ENCODE results near the gene CUBN. TPM values are rescaled to one million over a fixed set of nuclear protein-coding genes. Genes with fewer than 3 reads are reported as not detected.

Gene CUBN
- total and polyA plus RNA-seq, 9 of the 15 experiments (the other 6 are each of a cell fraction or from before 2014, with no cell fraction given) = 0.04 to 0.33 (median 0.09) TPM

- no peaks in the 10 kb centered on the region for H3K36me3 ChIP-seq (ENCODE audit: control insufficient read depth, insufficient read depth, low read length)
- 23% methylated on average over 1 of the region's 1 CpG for WGBS (ENCODE audit: insufficient coverage, low coverage, missing lambda C conversion rate)
- in situ Hi-C loops (cut with MboI) (no loop called here), intact Hi-C loops (cut with micrococcal nuclease) (no loop called here)
- H3K27ac ChIP-seq (ENCODE audit: extremely low read depth, low read depth, low read length) = no peak overlapping the region
- no peak overlapping the region for H3K9ac ChIP-seq (ENCODE audit: insufficient read depth in 1 of 2, low read depth in 2 of 2, low read length in 2 of 2)
- no peaks in the 10 kb centered on the region for H3K27me3 ChIP-seq (ENCODE audit: control insufficient read depth in 2 of 2, insufficient read depth in 2 of 2, low read length in 2 of 2)
- no peak overlapping the region for H2AFZ ChIP-seq (ENCODE audit: low read depth, low read length)
- no peak overlapping the region for H3K4me3 ChIP-seq
- TF ChIP-seq, protein P1, sequence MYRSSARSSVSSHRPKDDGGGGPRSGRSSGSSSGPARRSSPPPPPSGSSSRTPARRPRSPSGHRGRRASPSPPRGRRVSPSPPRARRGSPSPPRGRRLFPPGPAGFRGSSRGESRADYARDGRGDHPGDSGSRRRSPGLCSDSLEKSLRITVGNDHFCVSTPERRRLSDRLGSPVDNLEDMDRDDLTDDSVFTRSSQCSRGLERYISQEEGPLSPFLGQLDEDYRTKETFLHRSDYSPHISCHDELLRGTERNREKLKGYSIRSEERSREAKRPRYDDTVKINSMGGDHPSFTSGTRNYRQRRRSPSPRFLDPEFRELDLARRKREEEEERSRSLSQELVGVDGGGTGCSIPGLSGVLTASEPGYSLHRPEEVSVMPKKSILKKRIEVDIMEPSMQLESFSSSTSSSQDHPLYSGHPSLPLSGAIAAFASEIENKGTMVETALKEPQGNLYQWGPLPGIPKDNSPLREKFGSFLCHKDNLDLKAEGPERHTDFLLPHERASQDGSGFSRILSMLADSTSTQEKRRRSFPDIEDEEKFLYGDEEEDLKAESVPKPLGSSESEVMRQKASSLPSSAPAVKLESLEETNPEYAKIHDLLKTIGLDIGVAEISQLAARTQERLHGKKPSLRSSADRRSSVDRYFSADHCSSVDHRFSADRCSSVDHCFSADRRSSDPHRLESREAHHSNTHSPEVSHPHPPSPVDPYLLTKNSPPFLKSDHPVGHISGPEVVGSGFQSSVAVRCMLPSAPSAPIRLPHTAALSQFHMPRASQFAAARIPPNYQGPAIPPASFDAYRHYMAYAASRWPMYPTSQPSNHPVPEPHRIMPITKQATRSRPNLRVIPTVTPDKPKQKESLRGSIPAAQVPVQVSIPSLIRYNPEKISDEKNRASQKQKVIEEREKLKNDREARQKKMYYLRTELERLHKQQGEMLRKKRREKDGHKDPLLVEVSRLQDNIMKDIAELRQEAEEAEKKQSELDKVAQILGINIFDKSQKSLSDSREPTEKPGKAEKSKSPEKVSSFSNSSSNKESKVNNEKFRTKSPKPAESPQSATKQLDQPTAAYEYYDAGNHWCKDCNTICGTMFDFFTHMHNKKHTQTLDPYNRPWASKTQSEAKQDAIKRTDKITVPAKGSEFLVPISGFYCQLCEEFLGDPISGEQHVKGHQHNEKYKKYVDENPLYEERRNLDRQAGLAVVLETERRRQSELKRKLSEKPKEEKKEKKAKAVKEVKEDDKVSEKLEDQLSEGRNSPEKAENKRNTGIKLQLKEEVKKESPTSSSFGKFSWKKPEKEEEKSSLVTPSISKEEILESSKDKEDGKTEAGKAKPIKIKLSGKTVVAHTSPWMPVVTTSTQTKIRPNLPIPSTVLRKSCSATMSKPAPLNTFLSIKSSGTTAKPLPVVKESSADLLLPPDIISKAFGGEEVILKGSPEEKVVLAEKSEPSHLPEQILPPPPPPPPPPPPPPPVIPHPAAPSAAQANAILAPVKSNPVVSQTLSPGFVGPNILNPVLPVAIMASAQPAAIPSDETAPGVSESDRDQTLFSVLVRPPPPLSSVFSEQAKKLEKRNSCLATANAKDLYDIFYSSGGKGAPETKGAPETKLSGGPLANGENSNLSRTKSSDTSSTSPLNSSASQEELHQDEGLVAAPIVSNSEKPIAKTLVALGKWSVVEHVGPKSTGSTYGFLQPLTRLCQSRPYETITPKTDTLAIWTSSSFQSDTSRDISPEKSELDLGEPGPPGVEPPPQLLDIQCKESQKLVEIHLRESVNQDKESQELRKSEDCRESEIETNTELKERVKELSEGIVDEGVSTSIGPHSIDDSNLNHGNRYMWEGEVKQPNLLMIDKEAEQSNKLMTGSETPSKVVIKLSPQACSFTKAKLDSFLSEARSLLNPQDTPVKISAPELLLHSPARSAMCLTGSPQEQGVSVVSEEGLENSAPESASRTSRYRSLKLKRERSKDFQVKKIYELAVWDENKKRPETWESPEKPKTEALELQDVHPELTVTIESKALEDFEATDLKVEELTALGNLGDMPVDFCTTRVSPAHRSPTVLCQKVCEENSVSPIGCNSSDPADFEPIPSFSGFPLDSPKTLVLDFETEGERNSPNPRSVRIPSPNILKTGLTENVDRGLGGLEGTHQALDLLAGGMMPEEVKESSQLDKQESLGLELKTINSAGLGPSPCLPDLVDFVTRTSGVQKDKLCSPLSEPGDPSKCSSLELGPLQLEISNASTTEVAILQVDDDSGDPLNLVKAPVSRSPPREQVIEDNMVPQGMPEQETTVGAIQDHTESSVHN (IDR thresholded peaks at IDR 0.05; ENCODE audit: borderline replicate concordance in 1 of 2, low read depth in 1 of 2) = no peak
- TF ChIP-seq TAL1 (IDR thresholded peaks at IDR 0.05) (no peak), NONO (IDR thresholded peaks at IDR 0.05; ENCODE audit: low read depth in 2 of 2, low read length in 1 of 2) (no peak), PCBP2 (IDR thresholded peaks at IDR 0.05; ENCODE audit: low read depth, low read length, poor library complexity, severe bottlenecking) (no peak), C11orf30 (IDR thresholded peaks at IDR 0.05; ENCODE audit: low read depth) (no peak), ZKSCAN3 (CRISPR knock-in tag; IDR thresholded peaks at IDR 0.05) (no peak)
- H3K9me3 ChIP-seq (replicated peaks; ENCODE audit: control insufficient read depth, insufficient read depth, low read depth, low read length) = peaks cover 4% of the 10 kb centered on the region; the same call in 1 of the 2 replicates
- DNase-seq (ENCODE audit: extremely low read depth in 1 of 4, low spot score in 3 of 4) = no peak
- BruUV-seq (replicated peaks) = no TSS peak
- POLR2A ChIA-PET = interaction anchor here (1.3 kb wide), 1 partner anchor 18 kb away, joined by 3 read pairs; no protein-coding TSS in a partner anchor
- CTCF ChIA-PET (ENCODE audit: low intra/inter-chr PET ratio) = no interaction called here
- H3K79me2 ChIP-seq (ENCODE audit: control insufficient read depth, insufficient read depth, low read length) = no peaks in the 10 kb centered on the region
- H3K9me1 ChIP-seq (ENCODE audit: control insufficient read depth, insufficient read depth, low read length) = no peaks in the 10 kb centered on the region
- peaks cover 0 to 13% of the 10 kb centered on the region in 2 experiments; a peak in 3 of 5 replicates for H3K4me1 ChIP-seq (replicated peaks in 1 of 2; ENCODE audit: control insufficient read depth in 2 of 2, insufficient read depth in 2 of 2, low read length in 2 of 2)
- no peak for FAIRE-seq
- no peak for ATAC-seq
- H4K20me1 ChIP-seq (replicated peaks; ENCODE audit: control insufficient read depth, insufficient read depth, low read length) = no peaks in the 10 kb centered on the region
- H3K4me2 ChIP-seq (ENCODE audit: insufficient read depth, low read length) = no peak overlapping the region
These were observed 82.6 kb downstream of the CUBN start for GRCh38 chr10:17046989-17047388.

Measured in K562 (cell line).